ENCODE results near the gene KDELR1.

The KDELR1 gene

DNA sequence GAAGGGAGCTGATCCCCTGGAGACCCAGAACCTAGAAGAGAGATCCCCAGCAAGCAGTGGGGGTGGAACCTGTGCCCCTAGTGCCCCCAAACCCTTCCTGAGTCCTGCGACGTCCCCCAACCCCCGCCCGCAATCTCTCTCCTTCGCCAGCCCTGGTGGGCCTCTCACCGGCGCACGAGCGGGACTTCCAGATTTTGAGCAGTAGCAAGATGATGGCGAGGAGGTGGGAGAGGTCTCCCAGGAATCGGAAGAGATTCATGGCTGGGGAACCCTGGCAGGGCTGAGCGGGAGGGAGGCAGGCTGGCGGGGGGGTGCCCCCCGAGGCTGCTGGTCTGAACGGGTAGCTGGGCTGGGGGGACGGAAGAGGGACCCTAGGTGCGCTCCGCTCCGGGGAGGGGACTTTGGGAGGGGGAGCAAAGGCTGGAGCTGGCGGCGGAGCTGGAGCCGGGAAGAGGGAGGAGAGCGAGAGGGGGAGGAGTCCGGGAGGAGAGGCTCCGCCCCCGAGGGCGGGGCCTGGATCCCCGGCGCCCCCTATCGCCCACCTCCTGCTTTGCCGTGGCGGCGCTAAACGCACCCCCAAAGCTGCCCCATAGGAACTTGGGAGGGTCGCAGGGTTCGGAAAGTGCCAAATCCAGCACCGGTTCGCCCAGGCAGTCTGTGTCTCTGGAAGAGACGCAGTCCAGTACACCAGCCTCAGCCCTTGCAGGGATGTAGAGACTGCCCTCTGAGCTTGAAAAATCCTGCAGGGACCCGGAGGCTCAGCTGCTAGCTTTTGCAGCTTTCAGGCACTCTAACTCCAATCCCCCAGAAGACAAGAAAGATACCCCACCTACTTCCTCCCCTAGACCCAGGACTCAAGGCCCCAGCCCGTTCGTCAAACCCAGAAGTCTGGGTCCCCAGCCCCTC lies at the start of gene KDELR1:
Gene KDELR1, minus strand, starts transcription at position 452 of the 906 bp plus-strand sequence. Its CDS starts 193 bp downstream, at position 259.
- H3K4me3 Mint-ChIP-seq: peak within 1 kb of the TSS; percentile 92
- peak; percentile 67 for ATAC-seq
- peaks cover 29% of the 10 kb centered on the region for H3K27me3 Mint-ChIP-seq
- H3K27ac Mint-ChIP-seq: peak within 1 kb of the TSS; percentile 95
- no peaks in the 10 kb centered on the region for H3K9me3 Mint-ChIP-seq
- DNase-seq: peak; percentile 84
- peaks cover 22% of the 10 kb centered on the region for H3K4me1 Mint-ChIP-seq
- peaks cover 15% of the 10 kb centered on the region for H3K36me3 Mint-ChIP-seq (ENCODE audit: low read depth)

DNA sequence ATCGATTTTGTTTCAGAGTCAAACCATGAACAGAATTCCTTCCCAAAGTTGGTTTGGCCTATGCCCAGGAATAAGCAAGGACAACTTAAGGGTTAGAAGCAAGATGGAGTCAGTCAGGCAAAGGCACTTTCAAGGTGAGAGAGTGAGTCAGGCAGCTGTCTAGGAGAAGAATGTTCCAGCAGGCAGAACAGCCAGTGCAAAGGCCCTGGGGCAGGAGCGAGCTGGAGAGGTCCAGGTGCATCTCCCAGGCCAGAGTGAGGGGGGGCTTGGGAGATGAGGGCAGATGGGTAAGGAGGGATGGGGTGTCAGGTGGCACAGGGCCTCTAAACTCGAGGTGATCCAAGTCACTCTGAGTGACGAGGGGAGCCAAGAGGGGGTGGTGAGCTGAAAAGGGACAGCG lies 45.2 kb upstream of the KDELR1 start:
- H3K4me1 Mint-ChIP-seq: no peaks in the 10 kb centered on the region
- no peaks in the 10 kb centered on the region for H3K9me3 Mint-ChIP-seq
- no peak overlapping the region for H3K4me3 Mint-ChIP-seq
- DNase-seq (no peak), ATAC-seq (no peak)
- H3K27me3 Mint-ChIP-seq: peaks cover 20% of the 10 kb centered on the region
- no peak overlapping the region for H3K27ac Mint-ChIP-seq
- H3K36me3 Mint-ChIP-seq (ENCODE audit: low read depth): no peaks in the 10 kb centered on the region

DNA sequence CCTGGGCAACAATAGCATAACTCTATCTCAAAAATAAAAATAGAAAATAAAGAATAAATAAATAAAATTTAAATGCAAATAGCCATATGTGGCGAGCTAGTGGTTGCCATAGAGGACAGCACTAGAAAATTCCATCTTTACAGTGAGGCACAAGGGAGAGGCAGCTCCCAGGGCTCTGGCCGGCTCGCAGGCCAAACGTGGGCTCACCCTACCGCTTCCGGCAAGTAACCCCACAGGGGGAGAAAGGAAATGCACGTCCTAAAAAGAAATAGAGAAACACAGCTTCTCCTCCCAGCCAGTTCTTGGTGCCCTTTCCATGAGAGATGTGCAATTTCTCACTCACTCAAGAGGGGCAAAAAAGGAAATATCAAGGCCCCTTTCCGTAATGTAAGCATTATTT lies 42.0 kb upstream of the KDELR1 start:
- no peaks in the 10 kb centered on the region for H3K9me3 Mint-ChIP-seq
- no peak overlapping the region for H3K4me3 Mint-ChIP-seq
- H3K4me1 Mint-ChIP-seq: no peaks in the 10 kb centered on the region
- DNase-seq (no peak), ATAC-seq (no peak)
- H3K27me3 Mint-ChIP-seq: peaks cover 15% of the 10 kb centered on the region
- H3K36me3 Mint-ChIP-seq (ENCODE audit: low read depth): no peaks in the 10 kb centered on the region
- no peak overlapping the region for H3K27ac Mint-ChIP-seq

DNA sequence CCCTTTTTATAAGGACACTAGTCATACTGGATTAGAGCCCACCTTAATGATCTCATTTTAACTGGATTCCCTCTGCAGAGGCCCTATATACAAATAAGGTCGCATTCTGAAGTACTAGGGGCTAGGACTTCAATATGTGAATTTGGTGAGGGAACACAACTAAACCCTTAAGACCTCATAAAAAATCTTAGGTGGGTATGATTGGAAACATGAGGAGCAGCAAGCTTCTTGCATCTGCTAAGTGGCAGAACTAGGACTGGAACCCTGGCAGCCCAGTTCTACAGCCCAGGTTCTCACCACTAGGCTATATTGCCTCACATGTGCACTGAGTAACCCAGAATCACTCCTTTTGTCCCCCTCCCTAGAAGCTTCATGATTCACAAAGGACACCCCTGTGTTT lies 37.3 kb upstream of the KDELR1 start:
- Mint-ChIP-seq H3K36me3 (ENCODE audit: low read depth) (no peaks in the 10 kb centered on the region), H3K9me3 (no peaks in the 10 kb centered on the region), H3K27ac (no peak overlapping the region), H3K27me3 (peaks cover 6% of the 10 kb centered on the region), H3K4me1 (peaks cover 9% of the 10 kb centered on the region), H3K4me3 (no peak overlapping the region)
- no peak for ATAC-seq
- DNase-seq: no peak

GRCh38 chr19:48424694-48425219 lies 33.4 kb upstream of the KDELR1 start:
- H3K36me3 Mint-ChIP-seq (ENCODE audit: low read depth): no peaks in the 10 kb centered on the region
- peaks cover 11% of the 10 kb centered on the region for H3K4me1 Mint-ChIP-seq
- H3K4me3 Mint-ChIP-seq: no peak overlapping the region
- no peaks in the 10 kb centered on the region for H3K9me3 Mint-ChIP-seq
- H3K27ac Mint-ChIP-seq: peak overlapping the region; percentile 45
- no peak for DNase-seq
- peak; percentile 55 for ATAC-seq
- peaks cover 10% of the 10 kb centered on the region for H3K27me3 Mint-ChIP-seq

GRCh38 chr19:48421548-48421947 lies 30.2 kb upstream of the KDELR1 start:
- Mint-ChIP-seq H3K4me1 (peaks cover 29% of the 10 kb centered on the region), H3K27me3 (peaks cover 21% of the 10 kb centered on the region), H3K4me3 (no peak overlapping the region), H3K27ac (no peak overlapping the region), H3K9me3 (no peaks in the 10 kb centered on the region), H3K36me3 (ENCODE audit: low read depth) (no peaks in the 10 kb centered on the region)
- DNase-seq (no peak), ATAC-seq (no peak)

GRCh38 chr19:48419158-48419920 lies 28.0 kb upstream of the KDELR1 start:
- ATAC-seq (peak; percentile 87), DNase-seq (peak; percentile 81)
- no peaks in the 10 kb centered on the region for H3K36me3 Mint-ChIP-seq (ENCODE audit: low read depth)
- peaks cover 32% of the 10 kb centered on the region for H3K27me3 Mint-ChIP-seq
- peaks cover 30% of the 10 kb centered on the region for H3K4me1 Mint-ChIP-seq
- H3K27ac Mint-ChIP-seq: peak overlapping the region; percentile 88
- no peaks in the 10 kb centered on the region for H3K9me3 Mint-ChIP-seq
- H3K4me3 Mint-ChIP-seq: peak overlapping the region; percentile 53

GRCh38 chr19:48418317-48419064 lies 27.1 kb upstream of the KDELR1 start:
- ATAC-seq: peak; percentile 52
- Mint-ChIP-seq H3K36me3 (ENCODE audit: low read depth) (no peaks in the 10 kb centered on the region), H3K9me3 (no peaks in the 10 kb centered on the region), H3K27me3 (peaks cover 37% of the 10 kb centered on the region), H3K4me1 (peaks cover 31% of the 10 kb centered on the region), H3K27ac (peak overlapping the region; percentile 88), H3K4me3 (peak overlapping the region; percentile 53)
- DNase-seq: peak; percentile 40

DNA sequence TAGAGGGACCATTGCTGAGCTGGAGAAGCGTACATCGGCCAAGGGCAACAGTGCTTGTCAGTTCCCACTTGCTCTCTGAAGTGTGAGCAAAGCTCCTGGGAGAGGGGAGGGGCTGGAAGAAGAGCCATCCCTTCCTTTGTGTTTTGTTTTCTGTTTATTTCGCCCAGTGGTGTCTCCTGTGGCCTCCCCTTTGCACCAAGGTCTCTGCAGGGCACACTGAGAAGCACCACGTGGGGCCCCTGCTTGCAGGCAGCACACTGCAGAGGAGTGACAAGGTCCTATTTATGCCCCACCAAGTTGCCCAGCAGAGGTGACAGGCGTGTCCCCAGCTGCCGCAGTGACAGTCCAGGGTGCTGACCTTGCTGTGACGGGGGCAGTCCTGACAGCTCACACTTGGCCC lies 26.1 kb upstream of the KDELR1 start:
- no peak for DNase-seq
- H3K4me1 Mint-ChIP-seq: peaks cover 30% of the 10 kb centered on the region
- H3K4me3 Mint-ChIP-seq: no peak overlapping the region
- H3K27me3 Mint-ChIP-seq: peaks cover 33% of the 10 kb centered on the region
- ATAC-seq: no peak
- H3K9me3 Mint-ChIP-seq: no peaks in the 10 kb centered on the region
- H3K27ac Mint-ChIP-seq: no peak overlapping the region
- no peaks in the 10 kb centered on the region for H3K36me3 Mint-ChIP-seq (ENCODE audit: low read depth)

- H3K27ac Mint-ChIP-seq: no peak overlapping the region
- H3K27me3 Mint-ChIP-seq: peaks cover 33% of the 10 kb centered on the region
- no peaks in the 10 kb centered on the region for H3K9me3 Mint-ChIP-seq
- no peak overlapping the region for H3K4me3 Mint-ChIP-seq
- DNase-seq: no peak
- H3K4me1 Mint-ChIP-seq: peaks cover 30% of the 10 kb centered on the region
- ATAC-seq: no peak
- no peaks in the 10 kb centered on the region for H3K36me3 Mint-ChIP-seq (ENCODE audit: low read depth)
Measured at GRCh38 chr19:48415806-48416221, 24.5 kb upstream of the KDELR1 start.

- H3K4me1 Mint-ChIP-seq: peaks cover 30% of the 10 kb centered on the region
- H3K4me3 Mint-ChIP-seq: no peak overlapping the region
- H3K27ac Mint-ChIP-seq: no peak overlapping the region
Measured at GRCh38 chr19:48415395-48415794, 24.0 kb upstream of the KDELR1 start.

GRCh38 chr19:48413879-48414587 lies 22.7 kb upstream of the KDELR1 start:
- no peak for DNase-seq
- H3K27me3 Mint-ChIP-seq: peaks cover 33% of the 10 kb centered on the region
- no peaks in the 10 kb centered on the region for H3K9me3 Mint-ChIP-seq
- ATAC-seq: no peak
- no peak overlapping the region for H3K27ac Mint-ChIP-seq
- H3K36me3 Mint-ChIP-seq (ENCODE audit: low read depth): no peaks in the 10 kb centered on the region
- H3K4me1 Mint-ChIP-seq: peaks cover 24% of the 10 kb centered on the region
- no peak overlapping the region for H3K4me3 Mint-ChIP-seq

More at GRCh38 chr19:48415395-48415794, 24.0 kb upstream of the KDELR1 start:
- ATAC-seq (no peak), DNase-seq (peak; percentile 78)
- Mint-ChIP-seq H3K36me3 (ENCODE audit: low read depth) (no peaks in the 10 kb centered on the region), H3K9me3 (no peaks in the 10 kb centered on the region), H3K27me3 (peaks cover 33% of the 10 kb centered on the region)

DNA sequence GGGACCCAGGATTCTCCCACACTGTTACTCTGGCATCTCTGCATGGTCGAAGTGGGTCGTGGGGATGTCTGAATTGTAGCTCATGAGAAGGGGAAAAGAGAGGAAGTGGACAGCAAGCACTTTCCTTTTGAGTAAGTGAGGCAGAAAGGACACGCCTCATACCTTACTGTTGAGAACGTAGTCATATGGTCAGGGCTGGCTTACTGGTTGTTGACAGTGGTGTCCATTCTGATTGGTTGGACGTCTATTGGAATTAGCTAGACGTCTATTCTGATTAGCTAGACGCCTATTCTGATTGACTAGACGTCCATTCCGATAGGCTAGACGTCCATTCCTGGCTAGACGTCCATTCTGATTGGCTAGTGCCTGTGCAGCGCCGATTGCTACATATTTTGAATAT lies 14.5 kb upstream of the KDELR1 start:
- Mint-ChIP-seq H3K27ac (no peak overlapping the region), H3K27me3 (peaks cover 9% of the 10 kb centered on the region), H3K4me3 (no peak overlapping the region), H3K9me3 (no peaks in the 10 kb centered on the region), H3K36me3 (ENCODE audit: low read depth) (no peaks in the 10 kb centered on the region), H3K4me1 (peaks cover 7% of the 10 kb centered on the region)
- DNase-seq (no peak), ATAC-seq (no peak)

All from activated naive CD8-positive, alpha-beta T cell treated with anti-CD3 and anti-CD28 coated beads, Interleukin-2, amount 50 U/mL, for 24 hours (primary cell).